Esophagus muscularis mucosa (tissue), 4 donors: ENCODE data around the gene ABHD17C. TPM values are rescaled to one million over a fixed set of nuclear protein-coding genes. Genes with fewer than 3 reads are reported as not detected.

ENCODE experiments used
- DNase-seq: peaks from one replicate; pipeline ENCODE4 v3.0.0-alpha.2; 2017; ENCODE audit errors: extremely low spot score
- H3K27ac ChIP-seq, 4 donors: fragments of 200-600 bp; sonication (generic); replicated peaks in 1 of 4; 1 replicate in 3 of 4; 2 replicates in 1 of 4; pipeline ENCODE4 v1.5.1; 2016 to 2019; ENCODE audit warnings: mild to moderate bottlenecking in 1 of 4
- H3K27me3 ChIP-seq, 4 donors: fragments of 200-600 bp; sonication (generic); one replicate each; pipeline versions ENCODE4 v1.5.1 to v1.6.0; 2016 to 2019
- H3K36me3 ChIP-seq, 4 donors: fragments of 200-600 bp; sonication (generic); one replicate each; pipeline ENCODE4 v1.5.1; 2016 to 2019
- H3K4me1 ChIP-seq, 4 donors: fragments of 200-600 bp; sonication (generic); one replicate each; pipeline ENCODE4 v1.5.1; 2016 to 2019
- H3K4me3 ChIP-seq, 4 donors: fragments of 200-600 bp; sonication (generic); 1 replicate in 2 of 4; 2 replicates in 2 of 4; pipeline ENCODE4 v1.5.1; 2016 to 2019; ENCODE audit warnings: mild to moderate bottlenecking in 4 of 4, moderate library complexity in 1 of 4
- H3K9me3 ChIP-seq, 4 donors: fragments of 200-600 bp; sonication (generic); 1 replicate in 3 of 4; 2 replicates in 1 of 4; pipeline ENCODE4 v1.5.1; 2016 to 2019
- EP300 ChIP-seq: sonication (generic); formaldehyde crosslinking; IDR thresholded peaks from one replicate; pipeline ENCODE4 v1.6.1; 2017; ENCODE audit warnings: antibody characterized with exemption
- POLR2A ChIP-seq: fragments of 450-650 bp; IDR thresholded peaks from one replicate; pipeline ENCODE4 v1.6.1; 2017; ENCODE audit warnings: antibody characterized with exemption, moderate library complexity, mild to moderate bottlenecking, low read depth
- POLR2AphosphoS5 ChIP-seq, 2 donors: sonication (generic); formaldehyde crosslinking; IDR thresholded peaks; one replicate each; pipeline ENCODE4 v1.6.1; 2017; ENCODE audit warnings: antibody characterized with exemption in 2 of 2
- WGBS: methylation state at CpG from one replicate; pipeline ENCODE4 v1.1.5; 2018; 5-methylcytosine and 5-hydroxymethylcytosine counted together
- intact Hi-C: fragments of 100-400 bp; cut with DNase I; formaldehyde crosslinking; loops from one replicate; pipeline ENCODE4 v1.15.1; 2023
- total RNA-seq, 4 donors: library from RNA; depleted of rRNA; stranded (reverse); fragments of >200 nt; gene quantifications; one replicate each; pipeline versions ENCODE4 v1.1.0 to v1.2.1, GENCODE V29; 2016
- TF ChIP-seq, protein P1 (sequence below), 3 experiments: fragments of 200-600 bp in 2 of 3; fragments of 450-650 bp in 1 of 3; sonication (generic) in 2 of 3; IDR thresholded peaks; one replicate each; pipeline ENCODE4 v1.5.1; 2017 to 2019; ENCODE audit warnings: antibody characterized with exemption in 3 of 3, mild to moderate bottlenecking in 2 of 3, moderate library complexity in 1 of 3

Gene ABHD17C
- total RNA-seq, 4 donors from 2014 or later = 1.5 to 7.1 (median 3.5) TPM

DNA sequence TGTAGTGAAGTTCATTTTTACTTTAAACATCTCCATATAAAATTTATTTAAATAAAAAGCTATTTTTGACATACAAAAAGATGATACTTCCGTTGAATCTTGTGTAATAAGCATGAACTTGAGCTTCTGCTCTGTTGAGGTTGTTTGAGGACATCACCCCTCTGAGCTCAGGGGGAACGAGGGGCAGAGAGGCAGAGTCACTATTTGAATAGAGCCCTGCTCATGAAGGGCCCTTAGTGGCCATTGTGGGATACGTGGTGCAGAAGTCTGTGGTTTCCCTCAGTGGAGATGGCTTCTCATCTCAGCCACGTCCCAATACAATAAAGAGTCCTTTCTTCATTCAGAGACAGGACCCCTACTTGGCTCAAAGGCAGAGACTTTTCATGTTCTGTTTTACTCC lies 94.7 kb downstream of the ABHD17C start:
- Histone ChIP-seq H3K27ac (no peak overlapping the region), H3K27me3 (peaks cover 0 to 5% (median 0%) of the 10 kb centered on the region in 4 donors), H3K36me3 (no peaks in the 10 kb centered on the region), H3K9me3 (no peaks in the 10 kb centered on the region), H3K4me1 (no peaks in the 10 kb centered on the region), H3K4me3 (no peak overlapping the region)
- TF ChIP-seq, protein P1, sequence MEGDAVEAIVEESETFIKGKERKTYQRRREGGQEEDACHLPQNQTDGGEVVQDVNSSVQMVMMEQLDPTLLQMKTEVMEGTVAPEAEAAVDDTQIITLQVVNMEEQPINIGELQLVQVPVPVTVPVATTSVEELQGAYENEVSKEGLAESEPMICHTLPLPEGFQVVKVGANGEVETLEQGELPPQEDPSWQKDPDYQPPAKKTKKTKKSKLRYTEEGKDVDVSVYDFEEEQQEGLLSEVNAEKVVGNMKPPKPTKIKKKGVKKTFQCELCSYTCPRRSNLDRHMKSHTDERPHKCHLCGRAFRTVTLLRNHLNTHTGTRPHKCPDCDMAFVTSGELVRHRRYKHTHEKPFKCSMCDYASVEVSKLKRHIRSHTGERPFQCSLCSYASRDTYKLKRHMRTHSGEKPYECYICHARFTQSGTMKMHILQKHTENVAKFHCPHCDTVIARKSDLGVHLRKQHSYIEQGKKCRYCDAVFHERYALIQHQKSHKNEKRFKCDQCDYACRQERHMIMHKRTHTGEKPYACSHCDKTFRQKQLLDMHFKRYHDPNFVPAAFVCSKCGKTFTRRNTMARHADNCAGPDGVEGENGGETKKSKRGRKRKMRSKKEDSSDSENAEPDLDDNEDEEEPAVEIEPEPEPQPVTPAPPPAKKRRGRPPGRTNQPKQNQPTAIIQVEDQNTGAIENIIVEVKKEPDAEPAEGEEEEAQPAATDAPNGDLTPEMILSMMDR (IDR thresholded peaks at IDR 0.05) = no peak
- TF ChIP-seq POLR2AphosphoS5 (IDR thresholded peaks at IDR 0.05) (no peak), POLR2A (no peak)
- DNase-seq = no peak
- WGBS = 88% methylated on average over 4 of the region's 4 CpGs
- intact Hi-C loops = no loop called here

DNA sequence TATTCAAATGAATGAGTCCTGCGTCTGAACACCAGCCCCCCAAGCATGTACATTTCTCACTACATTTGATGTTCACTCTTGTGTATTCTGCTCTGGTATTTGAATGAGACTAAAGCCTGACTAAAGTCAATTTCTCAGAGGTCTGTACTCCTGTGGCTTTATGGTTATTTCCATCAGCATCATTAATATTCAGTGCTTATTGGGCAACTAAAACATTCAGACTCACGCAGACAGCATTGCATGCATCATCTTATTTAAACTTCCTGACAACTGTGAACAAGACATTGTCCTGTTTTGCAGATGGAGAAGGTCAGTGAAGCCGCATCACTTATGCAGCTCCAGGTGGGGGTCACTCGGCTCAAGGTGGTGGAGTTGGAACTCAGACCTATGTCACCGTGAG lies 95.1 kb downstream of the ABHD17C start:
- H3K4me1 ChIP-seq = no peaks in the 10 kb centered on the region
- intact Hi-C loops = no loop called here
- no peaks in the 10 kb centered on the region for H3K36me3 ChIP-seq
- no peaks in the 10 kb centered on the region for H3K9me3 ChIP-seq
- H3K27me3 ChIP-seq = peaks cover 0 to 5% (median 0%) of the 10 kb centered on the region in 4 donors
- WGBS = 88% methylated on average over 5 of the region's 5 CpGs
- TF ChIP-seq EP300 (no peak), POLR2AphosphoS5 (IDR thresholded peaks at IDR 0.05) (no peak), POLR2A (no peak)
- TF ChIP-seq, protein P1 (IDR thresholded peaks at IDR 0.05) = no peak
- no peak for DNase-seq
- no peak overlapping the region for H3K27ac ChIP-seq
- H3K4me3 ChIP-seq = no peak overlapping the region

DNA sequence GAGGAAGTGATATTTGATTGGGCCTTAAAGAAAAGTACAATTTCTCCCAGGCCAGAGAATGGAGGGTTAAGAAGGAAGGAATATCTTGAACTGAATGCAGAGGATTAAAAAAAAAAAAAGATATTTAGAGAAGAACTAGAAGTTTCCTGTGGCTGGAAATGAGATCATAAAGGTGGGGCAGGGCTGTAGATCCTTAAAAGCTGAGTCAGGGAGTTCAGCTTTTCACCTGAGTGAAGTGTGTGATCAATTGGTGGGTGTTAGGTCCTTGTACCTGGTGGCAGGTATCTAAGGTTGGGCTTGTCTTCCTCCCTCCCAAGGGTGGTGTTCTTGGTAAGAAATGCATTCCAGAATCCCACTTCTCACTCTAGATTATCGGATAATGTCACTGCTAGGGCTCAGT lies 95.9 kb downstream of the ABHD17C start:
- Histone ChIP-seq H3K9me3 (no peaks in the 10 kb centered on the region), H3K27ac (no peak overlapping the region), H3K4me3 (no peak overlapping the region), H3K36me3 (no peaks in the 10 kb centered on the region), H3K4me1 (no peaks in the 10 kb centered on the region), H3K27me3 (peaks cover 0 to 5% (median 0%) of the 10 kb centered on the region in 4 donors)
- intact Hi-C loops = no loop called here
- no peak for DNase-seq
- 91% methylated on average over 1 of the region's 1 CpG for WGBS
- TF ChIP-seq EP300 (no peak), POLR2AphosphoS5 (IDR thresholded peaks at IDR 0.05) (no peak), POLR2A (no peak)
- TF ChIP-seq, protein P1 (IDR thresholded peaks at IDR 0.05) = no peak

DNA sequence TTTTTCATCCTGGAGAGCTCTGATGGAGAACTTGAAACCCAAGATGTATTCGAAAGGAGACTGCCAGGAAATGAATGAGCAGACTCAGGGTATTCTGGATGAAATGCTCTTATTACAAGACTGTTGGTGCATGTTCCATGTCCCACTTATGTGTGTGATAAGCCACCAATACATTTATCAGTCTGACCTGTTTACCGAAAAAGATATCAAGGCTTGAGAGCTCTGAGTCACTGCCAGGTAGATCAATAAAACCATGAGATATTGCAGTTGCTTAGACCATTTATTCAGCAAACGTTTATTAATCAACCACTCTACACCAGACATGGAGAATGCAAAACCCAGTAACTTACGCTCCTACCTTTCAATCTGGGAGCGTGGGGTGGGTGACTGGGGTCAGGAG lies 101.3 kb downstream of the ABHD17C start:
- no peak overlapping the region for H3K27ac ChIP-seq
- no peaks in the 10 kb centered on the region for H3K36me3 ChIP-seq
- intact Hi-C loops = no loop called here
- no peaks in the 10 kb centered on the region for H3K9me3 ChIP-seq
- no peaks in the 10 kb centered on the region for H3K4me1 ChIP-seq
- WGBS = 80% methylated on average over 5 of the region's 5 CpGs
- DNase-seq = no peak
- TF ChIP-seq POLR2AphosphoS5 (IDR thresholded peaks at IDR 0.05) (no peak), EP300 (no peak), POLR2A (no peak)
- TF ChIP-seq, protein P1 (IDR thresholded peaks at IDR 0.05) = no peak
- no peak overlapping the region for H3K4me3 ChIP-seq
- H3K27me3 ChIP-seq = no peaks in the 10 kb centered on the region

DNA sequence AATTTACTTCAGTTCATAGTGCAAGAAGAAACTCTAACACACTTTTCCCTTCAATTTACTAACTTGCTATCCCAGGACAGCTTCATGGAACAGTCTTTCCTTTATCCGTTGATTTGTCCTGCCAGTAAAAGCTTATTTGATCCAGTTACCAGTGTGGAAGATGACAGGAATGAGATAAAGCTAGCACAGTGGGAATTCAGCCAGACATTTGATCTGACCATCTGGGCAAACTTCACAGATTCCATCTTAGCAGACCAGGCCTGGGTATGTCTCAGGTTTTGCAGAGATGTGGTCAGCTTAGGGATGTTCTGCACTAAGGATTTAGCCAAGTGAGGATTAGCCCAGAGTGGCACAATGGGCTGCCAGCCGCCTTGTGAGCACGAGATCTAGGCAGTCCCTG lies 103.8 kb downstream of the ABHD17C start:
- Histone ChIP-seq H3K27me3 (no peaks in the 10 kb centered on the region), H3K9me3 (no peaks in the 10 kb centered on the region), H3K4me1 (no peaks in the 10 kb centered on the region), H3K4me3 (no peak overlapping the region), H3K27ac (no peak overlapping the region), H3K36me3 (no peaks in the 10 kb centered on the region)
- 73% methylated on average over 3 of the region's 3 CpGs for WGBS
- no peak for DNase-seq
- intact Hi-C loops = no loop called here
- TF ChIP-seq, protein P1 (IDR thresholded peaks at IDR 0.05) = no peak
- TF ChIP-seq POLR2AphosphoS5 (IDR thresholded peaks at IDR 0.05) (no peak), EP300 (no peak), POLR2A (no peak)
